Activated CD4-positive, alpha-beta T cell treated with anti-CD3 and anti-CD28 coated beads, Interleukin-2, amount 50 U/mL, for 24 hours (primary cell): ENCODE data around the gene ZP1.

ENCODE experiments used
- DNase-seq, 2 donors: peaks; one replicate each; pipeline ENCODE4 v3.0.0-alpha.2; 2020; ENCODE audit warnings: low read depth in 1 of 2, low spot score in 1 of 2

ZP1 gene

DNA sequence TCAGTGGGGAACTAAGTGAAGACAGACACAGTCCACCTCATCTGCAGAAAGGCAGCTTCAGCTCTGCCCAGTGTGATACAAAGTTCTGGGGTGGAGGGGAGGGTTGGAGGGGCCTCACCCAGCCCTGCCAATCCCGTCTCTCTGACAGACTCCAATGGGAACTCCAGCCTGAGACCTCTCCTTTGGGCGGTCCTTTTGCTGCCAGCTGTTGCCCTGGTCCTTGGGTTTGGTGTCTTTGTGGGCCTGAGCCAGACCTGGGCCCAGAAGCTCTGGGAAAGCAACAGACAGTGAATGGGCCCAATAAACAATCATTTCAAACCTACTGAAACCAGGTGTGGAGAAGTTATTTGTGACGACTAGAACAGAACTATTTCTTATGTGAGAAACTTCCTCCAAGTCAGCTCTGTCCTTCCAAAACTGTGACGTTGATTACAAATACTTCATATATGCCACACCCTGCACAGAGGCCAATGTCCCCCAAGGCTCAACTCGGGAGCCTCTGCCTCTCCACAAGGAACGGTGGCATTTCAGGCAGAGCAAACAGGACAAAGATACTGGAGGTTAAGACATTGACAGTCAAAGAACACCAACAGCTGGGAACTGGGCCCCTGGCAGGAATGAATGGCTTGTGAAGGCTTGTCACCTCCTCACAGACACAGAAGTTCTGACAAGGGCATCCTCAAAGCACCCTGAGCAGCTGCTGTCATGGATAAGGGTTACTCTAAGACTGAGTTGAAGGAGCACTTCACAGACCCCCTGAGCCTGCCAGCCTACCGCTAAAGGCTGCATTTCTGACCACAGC is 8.2 kb downstream of the ZP1 start:
- DNase-seq: no peak

DNA sequence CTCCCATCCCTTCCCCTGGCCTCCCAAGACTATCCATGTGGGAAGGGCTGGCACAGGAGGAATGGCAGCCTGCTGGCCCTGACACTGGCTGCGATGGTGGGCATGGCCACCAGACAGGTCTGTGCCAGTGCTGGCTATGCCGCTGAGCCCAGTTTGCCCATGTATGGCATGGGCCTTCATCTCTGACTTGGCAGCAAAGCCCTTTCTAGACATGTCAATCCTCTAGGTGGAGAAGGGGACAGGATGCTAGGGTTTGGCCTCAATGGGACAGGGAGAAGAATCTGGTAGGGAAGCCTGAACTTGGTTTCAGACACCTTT is 8.8 kb downstream of the ZP1 start:
- no peak for DNase-seq

DNA sequence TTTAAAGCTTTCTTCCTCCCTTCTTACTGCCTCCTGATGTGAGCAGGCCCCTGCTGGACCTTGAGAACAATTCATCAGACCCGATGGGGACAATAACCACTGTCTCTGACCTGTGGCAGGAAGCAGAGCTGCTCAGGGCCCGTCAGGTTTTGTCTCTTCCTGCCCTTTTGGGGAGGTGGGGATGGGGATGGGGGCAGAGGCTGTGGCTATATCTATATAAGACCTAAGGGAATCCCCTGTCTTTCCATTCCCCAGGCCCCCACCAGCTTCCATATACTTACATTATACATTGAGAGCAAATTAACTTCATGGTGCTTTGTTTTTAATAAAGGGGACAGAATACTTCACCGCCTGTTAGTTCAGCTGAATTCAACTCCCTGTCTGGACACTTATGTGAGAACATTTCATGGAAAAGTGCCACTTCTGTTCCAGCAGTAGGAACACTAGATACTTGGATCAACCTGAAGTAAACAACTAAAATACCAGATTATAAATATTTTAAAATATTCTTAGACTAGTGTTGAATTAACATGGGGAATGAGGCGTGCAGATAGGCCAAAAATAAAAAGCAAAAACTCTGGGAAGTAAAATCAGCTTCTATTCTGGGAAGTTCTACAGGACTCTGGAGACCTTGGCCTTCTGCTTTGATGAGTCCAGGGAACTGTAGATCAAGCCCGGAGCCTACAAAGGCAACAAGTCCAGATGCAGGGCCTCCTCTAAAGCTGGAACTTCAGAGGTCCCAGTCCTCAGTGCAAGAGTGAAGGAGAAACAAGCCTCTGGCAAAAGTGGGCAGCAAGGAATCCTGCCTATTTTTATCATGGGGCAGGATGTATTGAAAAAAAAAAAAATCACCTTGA is 11.1 kb downstream of the ZP1 start:
- no peak for DNase-seq

DNA sequence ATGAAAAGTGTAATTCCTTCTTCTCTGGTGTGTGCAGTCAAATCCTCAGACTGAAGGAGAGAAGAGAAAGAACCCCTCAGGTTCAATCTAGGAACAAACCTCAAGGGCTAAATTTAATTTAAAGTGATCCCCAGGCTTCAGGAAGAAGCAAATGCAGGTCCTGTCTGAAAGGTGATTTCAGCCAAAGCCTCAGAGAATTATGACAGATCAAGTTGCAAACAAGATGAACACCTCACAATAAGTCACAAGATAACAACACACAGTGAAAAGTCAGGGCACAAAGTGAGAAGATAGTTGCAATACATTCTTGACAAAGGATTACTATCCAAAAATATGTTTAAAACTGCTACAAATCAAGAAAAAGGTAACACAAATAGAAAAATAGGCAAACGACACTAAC is 11.8 kb downstream of the ZP1 start:
- no peak for DNase-seq

DNA sequence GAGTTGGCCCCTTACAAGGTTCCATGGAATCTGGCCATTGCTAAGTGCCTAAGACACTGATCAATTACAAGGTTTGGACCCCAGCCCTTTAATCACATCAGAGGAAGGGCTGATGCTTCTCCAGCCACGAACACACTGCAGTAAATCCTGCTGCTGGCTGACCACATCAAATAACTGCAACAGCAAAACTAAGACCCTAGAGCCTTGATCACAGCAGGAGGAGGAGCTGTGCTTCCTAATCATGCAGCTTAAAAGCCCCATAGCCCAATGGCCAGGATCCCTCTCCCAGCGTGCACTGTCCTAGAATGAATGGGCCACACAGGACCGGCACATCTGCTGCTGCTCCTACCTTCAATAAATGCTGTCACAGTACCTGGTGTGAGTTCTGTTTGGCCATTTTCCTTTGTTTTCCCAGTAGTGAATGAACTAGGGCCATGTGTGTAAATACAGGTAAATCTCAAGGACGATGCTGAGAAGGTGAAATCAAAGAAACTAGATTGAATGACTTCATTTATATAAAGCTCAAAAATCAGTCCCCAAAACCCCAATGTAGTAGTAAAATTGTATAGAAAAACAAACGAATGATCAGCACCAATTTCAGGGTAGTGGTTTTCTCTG is 12.7 kb downstream of the ZP1 start:
- no peak for DNase-seq

DNA sequence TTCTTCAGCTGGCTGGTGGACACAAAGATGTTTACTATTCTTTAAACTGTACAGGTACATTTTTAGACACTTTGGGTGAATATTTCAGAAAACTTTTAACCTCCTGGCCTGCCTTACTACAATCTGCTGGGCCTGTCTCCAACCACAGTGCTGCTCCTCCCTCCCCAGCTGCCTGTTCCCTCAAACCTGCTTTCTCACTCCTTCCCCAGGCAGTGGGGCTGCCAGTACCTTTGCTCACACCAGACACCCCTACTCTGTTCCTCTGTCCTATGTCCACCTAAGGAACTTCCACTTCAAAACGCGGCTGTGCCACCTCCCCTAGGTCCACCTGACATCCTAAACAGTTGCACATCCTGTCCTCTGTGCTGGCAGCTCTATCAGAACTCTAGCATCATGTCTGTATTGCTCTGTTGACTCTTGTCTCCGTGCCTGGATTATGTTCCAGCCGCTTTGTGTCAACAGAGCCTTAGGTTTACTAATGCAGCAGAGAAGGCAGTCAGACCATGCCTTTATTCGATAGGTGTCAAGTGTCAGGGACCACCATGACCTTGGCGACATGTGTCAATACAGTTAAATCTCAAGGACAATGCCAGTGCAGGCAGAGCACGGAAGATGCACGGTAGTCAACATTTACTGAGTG is 13.4 kb downstream of the ZP1 start:
- DNase-seq: no peak

DNA sequence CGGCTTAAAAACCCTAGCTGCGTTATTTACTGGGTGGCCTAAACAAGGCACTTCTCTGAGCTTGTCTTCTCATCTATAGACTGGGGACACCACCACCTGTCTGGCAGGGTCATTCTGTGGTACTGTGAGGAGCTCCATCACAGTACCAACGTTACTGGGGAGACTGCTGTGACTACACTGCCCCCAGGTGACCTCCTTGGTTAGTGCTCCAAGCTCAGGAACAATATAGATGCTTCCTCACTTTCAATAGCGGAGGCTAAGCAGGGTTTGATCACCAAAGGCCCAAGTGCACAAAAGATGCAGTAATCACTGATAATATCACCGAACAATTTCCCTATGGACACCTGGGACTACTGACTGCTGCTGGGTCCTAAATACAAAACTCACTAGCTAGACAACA is 20.2 kb downstream of the ZP1 start:
- DNase-seq: no peak

DNA sequence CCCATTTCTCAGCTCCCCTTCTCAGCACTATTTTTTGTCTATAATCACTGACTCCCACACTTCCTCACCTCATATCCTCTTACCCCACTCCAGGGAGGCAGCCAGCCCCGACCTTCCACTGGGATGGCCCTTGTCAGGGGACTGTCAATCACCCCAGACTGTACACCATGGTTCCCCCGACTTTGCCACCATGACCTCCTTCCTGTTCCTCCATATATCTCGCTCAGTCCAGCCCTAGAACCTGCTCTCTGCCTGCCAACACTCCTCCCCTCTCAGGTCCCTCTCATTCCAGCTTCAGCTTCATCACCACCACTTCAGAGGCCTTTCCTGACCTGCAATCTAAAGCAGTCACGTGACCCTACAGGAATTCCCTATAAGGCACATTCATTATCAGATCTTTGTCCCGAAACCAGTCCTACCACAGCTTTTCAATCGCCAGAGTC is 22.5 kb downstream of the ZP1 start:
- DNase-seq: no peak

DNA sequence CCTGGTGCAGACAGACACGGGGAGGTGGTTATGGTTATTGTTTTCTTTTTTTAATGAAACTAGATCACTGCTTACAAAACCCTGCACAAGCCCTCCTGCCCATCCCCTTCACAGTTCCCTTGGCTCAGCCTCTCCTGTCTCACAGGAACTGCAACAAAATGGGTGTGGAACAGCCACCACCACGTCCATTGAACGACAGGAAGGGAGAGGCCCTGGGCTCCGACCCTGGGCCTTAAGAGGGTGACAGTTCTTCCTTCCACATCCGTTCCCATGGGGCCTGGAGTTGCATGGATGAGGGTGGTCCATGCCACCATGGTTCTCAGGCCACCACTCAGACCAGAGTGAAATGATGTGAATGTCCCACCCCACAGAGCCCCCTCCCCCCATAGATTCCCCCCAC is 23.4 kb downstream of the ZP1 start:
- DNase-seq: no peak

DNA sequence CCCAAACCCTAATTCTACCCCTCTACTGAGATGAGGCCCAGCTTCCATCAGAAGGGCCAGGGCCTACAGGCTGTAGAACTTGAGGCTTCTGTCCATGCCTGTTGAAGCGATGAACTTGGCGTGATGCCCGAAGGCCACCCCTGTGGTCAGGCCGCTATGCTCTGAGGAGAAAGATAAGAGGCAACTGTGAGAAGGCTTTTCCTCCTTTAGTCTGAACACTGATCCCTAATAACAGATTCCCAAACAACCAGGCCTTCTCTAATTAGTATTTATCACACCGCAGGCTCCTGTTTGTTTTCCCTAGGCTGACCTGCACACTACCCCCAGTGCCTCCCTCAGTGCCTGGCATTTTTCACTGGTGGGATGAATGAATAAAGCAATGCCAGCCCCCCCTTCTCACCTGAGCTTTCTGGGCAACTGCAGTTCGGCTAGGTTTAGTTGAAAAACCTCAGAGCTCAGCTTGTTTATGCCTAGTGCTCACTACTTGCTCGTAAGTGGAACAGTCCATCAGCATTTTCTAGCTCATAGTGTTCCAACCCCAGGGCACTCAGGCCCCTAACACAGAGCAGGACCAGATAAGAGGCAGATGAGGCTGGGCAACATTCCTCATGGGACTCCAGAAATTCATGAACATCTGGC is 23.9 kb downstream of the ZP1 start:
- no peak for DNase-seq

DNA sequence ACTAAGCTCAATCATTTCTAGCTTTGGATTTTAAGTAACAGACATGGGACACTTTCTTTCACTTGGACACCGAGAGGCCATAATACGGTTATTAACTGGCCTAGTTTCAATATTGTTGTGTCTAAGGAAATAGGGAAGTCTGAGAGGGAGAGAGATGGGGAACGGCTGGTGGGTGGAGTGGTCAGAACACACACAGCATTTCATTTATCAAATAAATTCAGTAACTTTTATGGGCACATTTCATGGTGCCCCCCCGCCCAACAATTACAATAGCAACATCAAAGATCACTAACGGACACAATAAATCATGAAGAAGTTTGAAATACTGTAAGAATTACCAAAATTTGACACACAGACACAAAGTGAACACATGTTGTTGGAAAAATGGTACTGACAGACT is 28.3 kb downstream of the ZP1 start:
- no peak for DNase-seq

DNA sequence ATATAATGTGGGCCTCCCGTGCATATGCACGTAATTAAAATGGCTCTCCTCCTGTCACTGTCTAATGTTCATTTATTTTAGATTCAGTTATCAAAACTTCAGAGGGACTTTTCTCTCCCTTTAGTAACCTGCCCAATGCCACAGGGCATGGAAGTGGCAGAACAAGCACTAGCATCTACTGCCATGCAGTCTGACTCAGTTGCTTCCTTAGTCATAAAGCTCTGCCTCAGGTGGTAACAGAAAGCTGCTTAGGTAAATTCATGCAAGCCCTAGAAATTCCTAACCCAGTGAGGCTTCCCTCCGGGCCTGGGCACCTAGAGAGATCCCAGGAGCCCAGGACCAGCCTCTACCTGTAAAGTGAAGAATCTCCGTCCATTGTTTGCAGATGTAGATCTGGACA is 30.2 kb downstream of the ZP1 start:
- DNase-seq: no peak

DNA sequence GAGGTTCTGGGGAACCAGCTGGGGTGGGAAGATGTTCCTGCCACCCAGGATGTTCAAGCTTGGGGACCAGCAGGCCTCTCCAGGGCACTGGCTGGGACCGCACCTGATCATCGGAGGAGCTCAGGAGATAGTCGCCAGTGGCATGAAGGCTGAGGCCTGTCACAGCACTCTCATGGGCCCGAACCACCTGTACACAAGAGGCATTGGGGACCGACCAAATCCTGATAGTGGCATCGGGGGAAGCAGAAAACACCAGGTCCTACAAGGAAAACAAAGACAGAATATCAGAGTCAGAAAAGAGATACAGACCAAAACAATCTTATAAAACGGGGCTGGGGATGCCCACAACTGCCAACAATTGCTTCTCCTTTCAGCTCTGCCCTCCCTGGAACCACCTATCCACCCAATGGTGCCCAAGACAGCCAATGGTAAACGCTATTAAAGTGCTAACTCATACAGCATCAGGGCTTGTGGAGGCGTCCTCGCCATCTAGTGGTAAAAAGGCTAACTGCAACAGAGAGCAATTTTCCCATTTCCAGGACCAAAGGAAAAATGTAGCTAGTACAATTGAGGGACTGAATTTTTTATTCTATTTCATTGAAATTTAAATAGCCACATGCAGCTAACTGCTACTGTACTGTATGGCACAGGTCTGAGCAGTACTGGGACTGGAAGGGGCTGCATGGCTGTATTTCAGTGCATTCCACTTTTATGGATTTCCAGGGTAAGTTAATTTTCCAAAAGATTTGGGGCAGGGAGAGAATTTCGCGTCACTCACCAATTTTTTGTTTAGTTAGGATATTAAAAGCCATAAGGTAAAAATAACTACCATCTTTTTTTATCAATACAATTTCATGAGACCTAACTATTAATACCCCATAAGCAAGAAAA is 31.9 kb downstream of the ZP1 start:
- no peak for DNase-seq

DNA sequence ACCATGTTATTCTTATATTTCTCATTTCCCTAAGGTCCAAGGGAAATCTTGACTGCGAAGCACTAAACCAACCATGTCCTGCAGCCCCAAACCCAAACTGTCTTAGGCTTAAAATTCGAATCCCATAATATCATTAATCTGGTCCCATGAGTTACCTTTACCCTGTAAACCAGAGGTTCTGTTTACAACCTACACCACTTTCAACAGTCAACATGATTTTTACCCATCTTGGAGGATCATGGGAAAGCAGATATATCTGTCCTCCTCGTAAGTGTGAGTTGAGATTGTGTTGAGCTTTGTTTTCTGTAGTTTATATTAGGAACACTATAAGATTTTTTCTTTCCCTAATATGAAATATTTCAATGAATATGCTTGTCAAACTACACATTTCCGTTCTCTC is 32.6 kb downstream of the ZP1 start:
- DNase-seq: no peak

DNA sequence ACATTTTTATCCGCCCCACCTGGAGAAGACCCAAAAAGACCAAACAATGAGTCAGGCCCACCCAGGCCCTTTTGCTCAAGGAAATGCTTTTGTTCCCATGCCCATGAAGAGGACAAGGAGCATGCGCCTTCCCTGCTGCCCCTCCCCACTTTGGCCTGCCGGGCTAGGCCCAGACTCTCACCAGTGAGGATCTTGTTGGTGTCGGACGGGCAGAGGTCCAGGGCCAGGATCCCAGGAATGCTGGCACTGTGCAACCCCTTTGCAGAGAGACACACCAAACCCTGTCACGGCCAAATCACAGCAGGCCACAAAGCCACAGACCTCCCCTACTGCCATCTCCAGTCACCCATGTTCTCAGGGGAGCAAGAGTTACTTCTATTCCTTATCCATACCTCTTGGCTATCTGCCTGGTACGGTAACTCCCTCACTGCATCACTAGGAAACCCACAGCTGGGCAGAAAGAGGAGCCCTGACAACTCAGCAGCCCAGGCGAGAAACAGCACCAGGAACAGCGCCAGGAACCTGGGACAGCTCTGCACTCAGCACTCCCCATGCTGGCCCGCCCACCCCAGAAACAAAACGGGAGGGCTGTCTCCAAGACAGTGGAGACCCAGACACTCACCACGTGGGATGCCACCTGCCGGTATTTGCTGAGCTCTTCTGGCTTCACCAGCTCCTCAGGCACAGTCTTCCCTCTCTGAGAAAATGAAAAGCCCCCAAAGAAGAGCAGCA is 33.5 kb downstream of the ZP1 start:
- no peak for DNase-seq

DNA sequence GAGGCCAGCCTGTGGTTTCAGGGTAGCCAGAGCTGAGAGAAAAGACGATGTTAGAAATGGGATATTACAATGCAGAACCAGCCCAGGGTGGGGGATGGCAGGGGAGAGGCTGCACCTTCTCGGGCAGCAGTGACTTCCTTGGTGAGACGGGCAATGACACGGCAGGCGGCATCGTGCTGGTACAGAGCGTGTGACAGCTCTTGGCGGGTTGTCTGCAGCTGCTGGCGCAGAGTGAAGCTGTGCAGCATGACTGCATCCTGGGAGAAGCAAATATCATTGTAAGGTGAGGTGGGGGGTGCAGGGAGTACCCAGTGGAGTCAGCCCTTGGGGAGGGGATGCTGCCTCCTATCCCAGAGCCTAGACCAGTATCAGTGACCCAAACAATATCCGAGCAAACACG is 35.3 kb downstream of the ZP1 start:
- no peak for DNase-seq

DNA sequence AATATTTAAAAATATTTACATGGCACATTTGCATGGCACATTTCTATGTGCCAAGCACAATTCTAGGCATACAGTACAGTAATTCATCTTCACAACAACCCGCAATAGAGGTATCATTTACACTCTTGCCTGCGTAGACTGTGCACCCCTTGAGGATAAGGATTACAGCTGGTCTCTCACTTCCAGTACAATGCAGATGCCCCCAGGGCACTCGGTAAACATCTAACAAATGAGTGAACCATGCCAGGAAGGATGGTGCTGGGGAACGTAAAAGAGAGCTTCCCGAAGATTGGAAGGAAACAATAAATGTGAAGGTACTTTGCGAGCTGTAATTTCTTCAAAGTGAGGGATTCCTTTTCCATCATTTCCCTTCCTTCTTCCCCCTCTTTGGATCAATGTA is 37.7 kb downstream of the ZP1 start:
- no peak for DNase-seq

DNA sequence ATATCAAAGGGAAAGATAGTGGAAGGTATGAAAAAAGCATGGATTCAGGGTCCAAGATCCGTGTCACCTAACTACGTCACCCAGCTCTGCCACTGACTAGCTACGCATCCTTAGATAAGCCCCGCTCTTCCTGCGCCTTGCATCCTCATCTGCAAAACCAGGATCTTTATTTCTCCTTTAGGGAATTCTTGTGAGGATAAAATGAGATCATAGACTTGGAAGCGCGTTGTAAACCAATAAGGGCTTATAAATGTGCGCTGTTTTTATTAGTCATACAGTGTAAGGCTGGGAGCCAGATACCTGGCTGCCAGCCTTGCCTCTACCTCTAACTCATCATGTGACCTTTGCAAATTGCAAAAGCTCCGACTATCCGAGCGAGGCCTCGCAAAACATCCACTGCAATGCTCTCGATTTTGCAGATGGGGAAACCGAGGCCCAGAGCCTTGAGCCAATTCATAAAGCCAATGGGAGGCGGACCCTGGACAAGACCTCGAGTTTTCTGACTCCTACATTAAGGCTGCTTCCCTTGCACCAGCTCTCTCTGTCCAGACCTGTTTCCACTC is 38.3 kb downstream of the ZP1 start:
- DNase-seq: no peak
